Small intestine (tissue), 16 donors: ENCODE data around the gene MIF. TPM values are rescaled to one million over a fixed set of nuclear protein-coding genes. Genes with fewer than 3 reads are reported as not detected.

Experiments
- DNase-seq, 2 donors: peaks; one replicate each; pipeline versions ENCODE4 v3.0.0 to v3.0.0-alpha.2; 2013
- FAIRE-seq: peaks from 2 replicates; lab custom pipeline; 2012; peaks lifted over from hg19 to GRCh38; lab: Jason Lieb, UNC
- H3K27ac ChIP-seq, 3 donors: one replicate each; pipeline ENCODE4 v1.5.1; 2013; ENCODE audit warnings: low read length in 2 of 3, mild to moderate bottlenecking in 2 of 3, control low read depth in 1 of 3, inconsistent platforms in 1 of 3, low read depth in 1 of 3, moderate library complexity in 1 of 3
- H3K27me3 ChIP-seq, 3 donors: one replicate each; pipeline ENCODE4 v1.6.1; 2013; ENCODE audit warnings: low read length in 3 of 3, inconsistent platforms in 1 of 3; ENCODE audit not compliant: control insufficient read depth in 3 of 3, insufficient read depth in 3 of 3
- H3K36me3 ChIP-seq, 3 donors: one replicate each; pipeline ENCODE4 v1.6.1; 2013; ENCODE audit warnings: low read length in 3 of 3, inconsistent platforms in 1 of 3, low read depth in 1 of 3, mild to moderate bottlenecking in 1 of 3, moderate library complexity in 1 of 3; ENCODE audit not compliant: control insufficient read depth in 3 of 3, insufficient read depth in 2 of 3
- H3K4me1 ChIP-seq, 3 donors: one replicate each; pipeline ENCODE4 v1.6.1; 2013; ENCODE audit warnings: low read length in 2 of 3, inconsistent platforms in 1 of 3, low read depth in 1 of 3, mild to moderate bottlenecking in 1 of 3, moderate library complexity in 1 of 3; ENCODE audit not compliant: control insufficient read depth in 3 of 3, insufficient read depth in 2 of 3
- H3K4me3 ChIP-seq, 3 donors: one replicate each; pipeline ENCODE4 v1.5.1; 2013; ENCODE audit warnings: low read length in 3 of 3, control low read depth in 1 of 3, inconsistent platforms in 1 of 3, low read depth in 1 of 3, mild to moderate bottlenecking in 1 of 3, moderate library complexity in 1 of 3
- H3K9me3 ChIP-seq, 2 donors: one replicate each; pipeline ENCODE4 v1.6.1; 2013; ENCODE audit warnings: low read depth in 1 of 2, low read length in 1 of 2; ENCODE audit not compliant: control insufficient read depth in 2 of 2, insufficient read depth in 1 of 2
- WGBS, 3 donors: extraction: QIAGEN DNeasy Blood & Tissue Kit; methylation state at CpG; one replicate each; pipeline ENCODE4 v1.1.7; 2013; 5-methylcytosine and 5-hydroxymethylcytosine counted together
- long read RNA-seq, 10 donors: transcript quantifications; one replicate each; lab custom pipeline, GENCODE V29; 2026
- polyA plus RNA-seq, 4 donors: library from polyadenylated mRNA; stranded (reverse) in 3 of 4; unstranded in 1 of 4; fragments of 200-250 nt in 3 of 4; fragments of 120-200 nt in 1 of 4; gene quantifications; one replicate each; pipeline versions ENCODE4 v1.2.1 to v1.2.3, GENCODE V29; 2013
- donor health status: healthy with polysubstance abuse.
- donor health status: control.
- donor health status: control.
- donor health status: Bipolar disorder and iron deficiency.
- donor health status: healthy.

MIF gene
- polyA plus RNA-seq: 100 to 1,000 TPM; 335 to 743 (median 449) TPM
- long read RNA-seq, donor 1, transcript MIF-201 (3 exons, 939 nt): major isoform, 1,710 of 1,891 reads
- long read RNA-seq, donor 1, transcript MIF-202 (2 exons, 589 nt): minor isoform, 33 of 1,891 reads
- long read RNA-seq, donor 1, transcript MIF-203 (2 exons, 435 nt): minor isoform, 110 of 1,891 reads
- long read RNA-seq, donor 1, partial matches to known transcripts: 0 of 1,891 reads
- long read RNA-seq, donor 1, other reads (novel, unspliced or antisense): 38 of 1,891 reads
- long read RNA-seq, donor 2, transcript MIF-203 (2 exons, 435 nt): minor isoform, 17 of 225 reads
- long read RNA-seq, donor 2, transcript MIF-201 (3 exons, 939 nt): major isoform, 204 of 225 reads
- long read RNA-seq, donor 2, partial matches to known transcripts: 0 of 225 reads
- long read RNA-seq, donor 2, other reads (novel, unspliced or antisense): 0 of 225 reads
- long read RNA-seq, donor 3, transcript MIF-203 (2 exons, 435 nt): minor isoform, 51 of 473 reads
- long read RNA-seq, donor 3, transcript MIF-202 (2 exons, 589 nt): minor isoform, 14 of 473 reads
- long read RNA-seq, donor 3, transcript MIF-201 (3 exons, 939 nt): major isoform, 403 of 473 reads
- long read RNA-seq, donor 3, partial matches to known transcripts: 0 of 473 reads
- long read RNA-seq, donor 3, other reads (novel, unspliced or antisense): 5 of 473 reads
- long read RNA-seq, donor 4, transcript MIF-201 (3 exons, 939 nt): major isoform, 13 of 15 reads
- long read RNA-seq, donor 4, partial matches to known transcripts: 0 of 15 reads
- long read RNA-seq, donor 4, other reads (novel, unspliced or antisense): 0 of 15 reads
- long read RNA-seq, donor 5, transcript MIF-201 (3 exons, 939 nt): major isoform, 186 of 211 reads
- long read RNA-seq, donor 5, transcript MIF-203 (2 exons, 435 nt): minor isoform, 24 of 211 reads
- long read RNA-seq, donor 5, partial matches to known transcripts: 0 of 211 reads
- long read RNA-seq, donor 5, other reads (novel, unspliced or antisense): 0 of 211 reads
- long read RNA-seq, donor 6, transcript MIF-201 (3 exons, 939 nt): major isoform, 529 of 585 reads
- long read RNA-seq, donor 6, transcript MIF-202 (2 exons, 589 nt): minor isoform, 11 of 585 reads
- long read RNA-seq, donor 6, transcript MIF-203 (2 exons, 435 nt): minor isoform, 40 of 585 reads
- long read RNA-seq, donor 6, partial matches to known transcripts: 0 of 585 reads
- long read RNA-seq, donor 6, other reads (novel, unspliced or antisense): 5 of 585 reads
- long read RNA-seq, donor 7, transcript MIF-202 (2 exons, 589 nt): minor isoform, 21 of 1,227 reads
- long read RNA-seq, donor 7, transcript MIF-201 (3 exons, 939 nt): major isoform, 1,125 of 1,227 reads
- long read RNA-seq, donor 7, transcript MIF-203 (2 exons, 435 nt): minor isoform, 62 of 1,227 reads
- long read RNA-seq, donor 7, partial matches to known transcripts: 0 of 1,227 reads
- long read RNA-seq, donor 7, other reads (novel, unspliced or antisense): 19 of 1,227 reads
- long read RNA-seq, donor 8, transcript MIF-201 (3 exons, 939 nt): major isoform, 47 of 50 reads
- long read RNA-seq, donor 8, partial matches to known transcripts: 0 of 50 reads
- long read RNA-seq, donor 8, other reads (novel, unspliced or antisense): 0 of 50 reads
- long read RNA-seq, donor 9, transcript MIF-201 (3 exons, 939 nt): major isoform, 197 of 218 reads
- long read RNA-seq, donor 9, transcript MIF-203 (2 exons, 435 nt): minor isoform, 13 of 218 reads
- long read RNA-seq, donor 9, transcript MIF-202 (2 exons, 589 nt): minor isoform, 8 of 218 reads
- long read RNA-seq, donor 9, partial matches to known transcripts: 0 of 218 reads
- long read RNA-seq, donor 9, other reads (novel, unspliced or antisense): 0 of 218 reads
- long read RNA-seq, donor 10, transcript MIF-202 (2 exons, 589 nt): minor isoform, 16 of 576 reads
- long read RNA-seq, donor 10, transcript MIF-203 (2 exons, 435 nt): minor isoform, 35 of 576 reads
- long read RNA-seq, donor 10, transcript MIF-201 (3 exons, 939 nt): major isoform, 520 of 576 reads
- long read RNA-seq, donor 10, partial matches to known transcripts: 0 of 576 reads
- long read RNA-seq, donor 10, other reads (novel, unspliced or antisense): 5 of 576 reads

GRCh38 chr22:23893945-23894709 is at the start of gene MIF:
Gene MIF, plus strand, starts transcription at chr22:23894383. Its CDS starts 92 bp downstream, at chr22:23894475.
- Histone ChIP-seq H3K4me1 (peaks cover 3 to 45% (median 3%) of the 10 kb centered on the region in 3 donors), H3K9me3 (peaks cover 0 to 7% of the 10 kb centered on the region in 2 donors), H3K4me3 (peak within 1 kb of the TSS; percentile 66 to 94 (median 81)), H3K27ac (peak within 1 kb of the TSS; percentile 82 to 99 (median 96)), H3K36me3 (peaks cover 0 to 36% (median 0%) of the 10 kb centered on the region in 3 donors), H3K27me3 (no peaks in the 10 kb centered on the region)
- DNase-seq: peak; percentile 92 to 100
- no peak for FAIRE-seq
- WGBS, 3 donors: 0 to 1% (median 1%) methylated on average over 51 to 72 of the region's 72 CpGs

- no peak for FAIRE-seq
- H3K4me3 ChIP-seq: no peak overlapping the region
- 74 to 78% (median 77%) methylated on average over 8 of the region's 8 CpGs for WGBS, 3 donors
- no peaks in the 10 kb centered on the region for H3K9me3 ChIP-seq
- no peak for DNase-seq
- H3K27ac ChIP-seq: peak overlapping the region in 1 of 3 donors; percentile 61
- H3K4me1 ChIP-seq: peaks cover 0 to 26% (median 4%) of the 10 kb centered on the region in 3 donors
- H3K27me3 ChIP-seq: peaks cover 0 to 9% (median 0%) of the 10 kb centered on the region in 3 donors
- H3K36me3 ChIP-seq: no peaks in the 10 kb centered on the region
Observed at GRCh38 chr22:23844739-23845202, 49.4 kb upstream of the MIF start.

GRCh38 chr22:23845265-23846080 is 48.7 kb upstream of the MIF start:
- peaks cover 0 to 30% (median 4%) of the 10 kb centered on the region in 3 donors for H3K4me1 ChIP-seq
- FAIRE-seq: no peak
- DNase-seq: no peak
- no peak overlapping the region for H3K4me3 ChIP-seq
- H3K36me3 ChIP-seq: no peaks in the 10 kb centered on the region
- no peaks in the 10 kb centered on the region for H3K9me3 ChIP-seq
- WGBS, 3 donors: 80 to 84% (median 83%) methylated on average over 9 of the region's 9 CpGs
- H3K27me3 ChIP-seq: peaks cover 0 to 12% (median 0%) of the 10 kb centered on the region in 3 donors
- peak overlapping the region in 1 of 3 donors; percentile 61 for H3K27ac ChIP-seq

- WGBS, 3 donors: 84 to 91% (median 89%) methylated on average over 7 of the region's 7 CpGs
Observed at GRCh38 chr22:23846081-23846469, 48.1 kb upstream of the MIF start.

GRCh38 chr22:23847310-23847920 is 46.8 kb upstream of the MIF start:
- 83 to 89% (median 87%) methylated on average over 16 to 18 of the region's 18 CpGs for WGBS, 3 donors
- DNase-seq: no peak
- Histone ChIP-seq H3K27ac (peak overlapping the region in 1 of 3 donors; percentile 47), H3K9me3 (no peaks in the 10 kb centered on the region), H3K4me3 (no peak overlapping the region), H3K27me3 (peaks cover 0 to 15% (median 0%) of the 10 kb centered on the region in 3 donors), H3K4me1 (peaks cover 0 to 30% (median 4%) of the 10 kb centered on the region in 3 donors), H3K36me3 (no peaks in the 10 kb centered on the region)
- no peak for FAIRE-seq

More at GRCh38 chr22:23846081-23846469, 48.1 kb upstream of the MIF start:
- peak overlapping the region in 1 of 3 donors; percentile 47 for H3K27ac ChIP-seq
- no peaks in the 10 kb centered on the region for H3K9me3 ChIP-seq
- H3K27me3 ChIP-seq: peaks cover 0 to 14% (median 0%) of the 10 kb centered on the region in 3 donors
- H3K36me3 ChIP-seq: no peaks in the 10 kb centered on the region
- FAIRE-seq: no peak
- DNase-seq: no peak
- H3K4me3 ChIP-seq: no peak overlapping the region
- H3K4me1 ChIP-seq: peaks cover 0 to 30% (median 4%) of the 10 kb centered on the region in 3 donors
